NCI-H510A treated with DMSO at 0.1 percent for 48 hours (cell line): Measurements from ENCODE around the gene NUDC.

Source experiments
- DNase-seq: peaks from one replicate; lab custom pipeline; 2025; lab: John Stamatoyannopoulos, UW

Gene NUDC

GRCh38 chr1:26951216-26951615 is 29.7 kb downstream of the NUDC start:
- DNase-seq, result no peak

GRCh38 chr1:26951821-26952497 is 30.4 kb downstream of the NUDC start:
- no peak for DNase-seq

GRCh38 chr1:26953374-26953773 is 31.8 kb downstream of the NUDC start:
- DNase-seq, result no peak

GRCh38 chr1:26956321-26956720 is 34.8 kb downstream of the NUDC start:
- DNase-seq, result no peak

GRCh38 chr1:26957306-26957705 is 35.8 kb downstream of the NUDC start:
- no peak for DNase-seq

GRCh38 chr1:26959270-26959669 is 37.7 kb downstream of the NUDC start:
- no peak for DNase-seq

GRCh38 chr1:26959722-26960624 is 38.4 kb downstream of the NUDC start, which contains the start of gene KDF1:
KDF1 (minus strand) TSS chr1:26960468; CDS start chr1:26952380, 8,088 bp downstream.
- DNase-seq, result peak; percentile 88

GRCh38 chr1:26960625-26960966 is 39.1 kb downstream of the NUDC start:
- DNase-seq, result no peak

GRCh38 chr1:26961826-26962225 is 40.3 kb downstream of the NUDC start:
- DNase-seq, result no peak

GRCh38 chr1:26965213-26965612 is 43.7 kb downstream of the NUDC start:
- no peak for DNase-seq

GRCh38 chr1:26965628-26966027 is 44.1 kb downstream of the NUDC start:
- DNase-seq, result no peak

- no peak for DNase-seq
Observed at GRCh38 chr1:26970810-26971209, 49.3 kb downstream of the NUDC start.

- no peak for DNase-seq
Observed at GRCh38 chr1:26971590-26971989, 50.0 kb downstream of the NUDC start.

GRCh38 chr1:26972390-26972789 is 50.8 kb downstream of the NUDC start:
- no peak for DNase-seq

GRCh38 chr1:26972821-26973220 is 51.3 kb downstream of the NUDC start:
- DNase-seq, result no peak

GRCh38 chr1:26976621-26977510 is 55.3 kb downstream of the NUDC start:
- no peak for DNase-seq

- no peak for DNase-seq
Observed at GRCh38 chr1:26978901-26979300, 57.4 kb downstream of the NUDC start.

GRCh38 chr1:26981146-26981846 is 59.8 kb downstream of the NUDC start:
- DNase-seq, result no peak

GRCh38 chr1:26983863-26984262 is 62.3 kb downstream of the NUDC start:
- no peak for DNase-seq

- DNase-seq, result no peak
Observed at GRCh38 chr1:26984291-26984690, 62.7 kb downstream of the NUDC start.

GRCh38 chr1:26986658-26987057 is 65.1 kb downstream of the NUDC start:
- DNase-seq, result no peak
